GM12872 (cell line): Measurements from ENCODE around the gene TMEM273.

Experiments
- CTCF ChIP-seq: IDR thresholded peaks from 3 replicates; pipeline ENCODE4 v1.5.1; 2011; ENCODE audit warnings: low read depth, mild to moderate bottlenecking, low read length, moderate library complexity; ENCODE audit not compliant: insufficient read depth

TMEM273 gene

GRCh38 chr10:49111320-49111698, 76.9 kb downstream of the TMEM273 start:
- no peak for TF ChIP-seq CTCF

- TF ChIP-seq CTCF, result no peak
Measured at GRCh38 chr10:49110684-49111319, 77.4 kb downstream of the TMEM273 start.

- no peak for TF ChIP-seq CTCF
Measured at GRCh38 chr10:49109669-49110340, 78.4 kb downstream of the TMEM273 start.

- no peak for TF ChIP-seq CTCF
Measured at GRCh38 chr10:49108656-49109055, 79.5 kb downstream of the TMEM273 start.

- no peak for TF ChIP-seq CTCF
Measured at GRCh38 chr10:49107887-49108267, 80.3 kb downstream of the TMEM273 start.

- TF ChIP-seq CTCF, result no peak
Measured at GRCh38 chr10:49107111-49107886, 80.9 kb downstream of the TMEM273 start.

- TF ChIP-seq CTCF, result no peak
Measured at GRCh38 chr10:49106451-49106850, 81.7 kb downstream of the TMEM273 start.
